Fibroblast of skin of left quadriceps (primary cell): ENCODE results near the gene EIF4A3.

ENCODE experiments used
- DNase-seq, 2 experiments: peaks; one replicate each; pipeline ENCODE4 v3.0.0-alpha.2; 2013; ENCODE audit warnings: low read depth in 2 of 2

EIF4A3 gene

GRCh38 chr17:80147035-80147822, at the start of gene EIF4A3:
TSS of gene EIF4A3 (minus strand) at chr17:80147128. CDS start at chr17:80146961, 167 bp downstream.
- peak; percentile 96 to 97 for DNase-seq

- no peak for DNase-seq
These were observed 49.7 kb upstream of the EIF4A3 start for GRCh38 chr17:80196652-80197051.

- DNase-seq: no peak
These were observed 49.0 kb upstream of the EIF4A3 start for GRCh38 chr17:80195671-80196529.

GRCh38 chr17:80195141-80195540, 48.2 kb upstream of the EIF4A3 start:
- no peak for DNase-seq

GRCh38 chr17:80191865-80192661, 45.1 kb upstream of the EIF4A3 start:
- no peak for DNase-seq

GRCh38 chr17:80191192-80191591, 44.3 kb upstream of the EIF4A3 start:
- no peak for DNase-seq

GRCh38 chr17:80190716-80191115, 43.8 kb upstream of the EIF4A3 start:
- no peak for DNase-seq

- no peak for DNase-seq
These were observed 42.7 kb upstream of the EIF4A3 start for GRCh38 chr17:80189611-80190010.

GRCh38 chr17:80187515-80187941, 40.6 kb upstream of the EIF4A3 start:
- DNase-seq: no peak

GRCh38 chr17:80187090-80187489, 40.2 kb upstream of the EIF4A3 start:
- no peak for DNase-seq

GRCh38 chr17:80185968-80186367, 39.0 kb upstream of the EIF4A3 start:
- DNase-seq: no peak

- no peak for DNase-seq
These were observed 37.4 kb upstream of the EIF4A3 start for GRCh38 chr17:80184423-80184714.

GRCh38 chr17:80183581-80184422, 36.9 kb upstream of the EIF4A3 start:
- DNase-seq: no peak

- no peak for DNase-seq
These were observed 35.9 kb upstream of the EIF4A3 start for GRCh38 chr17:80182845-80183223.

GRCh38 chr17:80182118-80182844, 35.4 kb upstream of the EIF4A3 start:
- DNase-seq: no peak

GRCh38 chr17:80181431-80181830, 34.5 kb upstream of the EIF4A3 start:
- DNase-seq: no peak

GRCh38 chr17:80180192-80180591, 33.3 kb upstream of the EIF4A3 start:
- no peak for DNase-seq

- DNase-seq: no peak
These were observed 31.2 kb upstream of the EIF4A3 start for GRCh38 chr17:80177986-80178595.

- no peak for DNase-seq
These were observed 29.8 kb upstream of the EIF4A3 start for GRCh38 chr17:80176757-80177156.

GRCh38 chr17:80173916-80174315, 27.0 kb upstream of the EIF4A3 start:
- no peak for DNase-seq
